ENCODE results near the gene GUCA2A.

GUCA2A gene

DNA sequence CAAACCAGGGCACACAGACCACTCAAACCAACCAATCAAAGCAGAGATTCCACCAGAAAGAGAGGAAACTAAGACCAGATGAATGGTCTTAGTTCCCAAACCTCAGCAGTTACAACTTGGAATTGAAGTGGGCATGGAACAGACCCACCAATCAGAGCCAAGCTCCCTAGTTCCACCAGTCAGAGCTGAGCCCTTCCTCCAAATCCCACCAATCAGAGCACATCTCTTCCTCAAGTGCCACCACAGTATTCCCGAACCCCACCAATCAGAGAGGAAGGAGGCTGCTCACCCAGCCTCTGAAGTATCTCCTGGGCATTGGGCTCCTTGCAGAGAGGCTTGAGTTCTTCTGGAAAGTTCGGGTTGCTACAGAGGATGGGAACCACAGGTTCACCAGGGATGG is 1.4 kb downstream of the GUCA2A start:
- no peak overlapping the region for H3K4me3 Mint-ChIP-seq

DNA sequence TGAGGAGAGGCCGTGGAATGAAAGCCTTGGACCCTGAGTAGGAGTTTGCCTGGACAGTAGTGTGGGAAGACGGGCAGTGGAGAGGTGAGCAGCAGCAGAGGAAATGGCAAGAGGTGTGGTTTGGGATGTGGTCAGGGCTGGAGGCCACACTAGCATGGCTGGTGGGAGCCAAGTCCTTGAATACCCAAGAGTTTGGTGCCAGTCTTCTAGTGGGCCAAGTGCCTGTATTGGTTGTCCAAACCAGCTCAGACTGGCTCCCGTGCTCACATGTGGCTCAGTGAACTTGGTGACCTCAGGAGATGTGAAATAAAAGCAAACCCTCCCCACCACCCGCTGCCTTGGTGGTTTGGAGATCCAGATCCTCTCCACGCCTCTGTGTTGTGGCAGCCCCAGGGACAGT is 2.4 kb downstream of the GUCA2A start:
- H3K36me3 Mint-ChIP-seq (ENCODE audit: low read depth) = no peaks in the 10 kb centered on the region
- peaks cover 12% of the 10 kb centered on the region for H3K9me3 Mint-ChIP-seq
- no peak overlapping the region for H3K4me3 Mint-ChIP-seq
- H3K27ac Mint-ChIP-seq = no peak overlapping the region
- peaks cover 13% of the 10 kb centered on the region for H3K4me1 Mint-ChIP-seq
- H3K27me3 Mint-ChIP-seq (ENCODE audit: low read depth) = peaks cover 17% of the 10 kb centered on the region
- no peak for TF ChIP-seq CTCF (IDR thresholded peaks at IDR 0.05; ENCODE audit: unreplicated experiment in 3 of 3)

More for the DNA sequence above, 1.4 kb downstream of the GUCA2A start:
- H3K4me1 Mint-ChIP-seq = peaks cover 18% of the 10 kb centered on the region
- H3K9me3 Mint-ChIP-seq = peaks cover 12% of the 10 kb centered on the region
- no peak for TF ChIP-seq CTCF (IDR thresholded peaks at IDR 0.05; ENCODE audit: unreplicated experiment in 3 of 3)
- no peak overlapping the region for H3K27ac Mint-ChIP-seq
- H3K27me3 Mint-ChIP-seq (ENCODE audit: low read depth) = peaks cover 12% of the 10 kb centered on the region
- H3K36me3 Mint-ChIP-seq (ENCODE audit: low read depth) = no peaks in the 10 kb centered on the region

GRCh38 chr1:42158189-42158588 is 6.4 kb downstream of the GUCA2A start:
- Mint-ChIP-seq H3K36me3 (ENCODE audit: low read depth) (no peaks in the 10 kb centered on the region), H3K9me3 (peaks cover 12% of the 10 kb centered on the region), H3K27ac (no peak overlapping the region), H3K27me3 (ENCODE audit: low read depth) (peaks cover 19% of the 10 kb centered on the region), H3K4me1 (no peaks in the 10 kb centered on the region), H3K4me3 (no peak overlapping the region)
- no peak for TF ChIP-seq CTCF (IDR thresholded peaks at IDR 0.05; ENCODE audit: unreplicated experiment in 3 of 3)

DNA sequence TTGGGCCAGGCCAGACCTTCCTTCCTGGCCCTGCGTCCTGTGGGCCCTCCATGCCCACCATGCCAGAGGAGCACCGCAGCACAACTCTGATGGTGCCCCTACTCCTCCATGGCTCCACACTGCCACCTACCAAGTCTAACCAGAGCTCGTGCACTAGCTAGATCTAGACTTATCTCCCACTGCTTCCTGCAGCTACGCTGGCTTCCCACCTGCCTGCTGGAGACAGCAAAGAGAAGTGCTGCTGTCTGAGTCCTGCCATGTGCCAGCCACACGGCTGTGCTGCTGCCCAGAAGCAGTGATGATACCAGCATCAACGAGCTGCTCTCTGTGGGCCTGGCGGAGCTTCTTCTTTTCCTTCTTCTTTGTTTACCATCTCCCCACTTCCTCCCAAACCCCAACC is 6.9 kb downstream of the GUCA2A start:
- Mint-ChIP-seq H3K4me3 (no peak overlapping the region), H3K4me1 (no peaks in the 10 kb centered on the region), H3K27ac (no peak overlapping the region), H3K27me3 (ENCODE audit: low read depth) (peaks cover 14% of the 10 kb centered on the region), H3K36me3 (ENCODE audit: low read depth) (no peaks in the 10 kb centered on the region), H3K9me3 (peaks cover 12% of the 10 kb centered on the region)
- no peak for TF ChIP-seq CTCF (IDR thresholded peaks at IDR 0.05; ENCODE audit: unreplicated experiment in 3 of 3)

DNA sequence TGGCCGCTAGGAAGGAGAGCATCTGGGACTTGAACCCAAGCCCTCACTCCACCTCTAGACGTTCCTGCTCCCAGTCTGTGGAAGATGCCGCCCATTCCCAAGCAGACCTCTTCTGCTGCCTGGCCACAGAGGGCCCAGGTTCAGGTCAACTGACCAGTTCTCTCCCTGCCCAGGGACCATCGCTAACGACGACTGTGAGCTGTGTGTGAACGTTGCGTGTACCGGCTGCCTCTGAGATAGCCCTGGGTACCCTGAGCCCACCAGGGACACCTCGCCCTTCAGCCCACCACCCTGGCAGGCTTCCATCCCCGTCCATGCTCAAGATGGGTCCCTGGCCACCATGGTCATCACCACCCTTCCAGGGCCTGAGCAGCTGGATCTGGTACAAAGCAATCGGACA is 9.2 kb downstream of the GUCA2A start:
- TF ChIP-seq CTCF (IDR thresholded peaks at IDR 0.05; ENCODE audit: unreplicated experiment in 3 of 3) = no peak
- Mint-ChIP-seq H3K27me3 (ENCODE audit: low read depth) (peaks cover 19% of the 10 kb centered on the region), H3K9me3 (no peaks in the 10 kb centered on the region), H3K36me3 (ENCODE audit: low read depth) (no peaks in the 10 kb centered on the region), H3K4me3 (no peak overlapping the region), H3K4me1 (no peaks in the 10 kb centered on the region), H3K27ac (no peak overlapping the region)

GRCh38 chr1:42154685-42155084 is 9.9 kb downstream of the GUCA2A start:
- Mint-ChIP-seq H3K36me3 (ENCODE audit: low read depth) (no peaks in the 10 kb centered on the region), H3K9me3 (no peaks in the 10 kb centered on the region), H3K4me3 (no peak overlapping the region), H3K27me3 (ENCODE audit: low read depth) (peaks cover 26% of the 10 kb centered on the region), H3K27ac (no peak overlapping the region), H3K4me1 (no peaks in the 10 kb centered on the region)
- TF ChIP-seq CTCF (IDR thresholded peaks at IDR 0.05; ENCODE audit: unreplicated experiment in 3 of 3) = no peak
